ENCODE results near the gene UBE2E2. TPM values are rescaled to one million over a fixed set of nuclear protein-coding genes. Genes with fewer than 3 reads are reported as not detected.

The UBE2E2 gene
- total RNA-seq, 1 donor from 2014 or later = 55.8 TPM

DNA sequence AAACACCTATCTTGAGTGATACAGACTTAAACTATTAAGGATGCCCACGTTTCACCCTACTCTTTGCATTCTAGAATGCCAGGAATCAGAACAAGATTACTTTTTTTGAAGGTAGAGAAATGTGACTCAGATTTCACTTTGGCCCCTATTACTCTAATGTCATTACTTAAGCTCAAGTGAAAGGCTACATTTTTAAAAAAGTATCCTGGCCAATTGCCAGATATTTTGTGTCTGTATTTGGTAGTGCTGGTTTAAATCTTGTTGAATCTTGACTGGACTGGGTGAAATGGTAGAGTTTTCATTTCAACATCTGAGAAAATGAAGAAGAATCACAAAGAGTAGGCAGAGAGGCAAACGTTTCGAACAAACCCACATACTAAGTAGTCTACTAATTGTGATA is 384.4 kb downstream of the UBE2E2 start:
- Mint-ChIP-seq H3K27me3 (no peaks in the 10 kb centered on the region), H3K9me3 (peaks cover 4% of the 10 kb centered on the region), H3K4me3 (no peak overlapping the region), H3K36me3 (no peaks in the 10 kb centered on the region), H3K27ac (no peak overlapping the region), H3K4me1 (ENCODE audit: unreplicated experiment) (peaks cover 26% of the 10 kb centered on the region)
- TF ChIP-seq, protein P1, sequence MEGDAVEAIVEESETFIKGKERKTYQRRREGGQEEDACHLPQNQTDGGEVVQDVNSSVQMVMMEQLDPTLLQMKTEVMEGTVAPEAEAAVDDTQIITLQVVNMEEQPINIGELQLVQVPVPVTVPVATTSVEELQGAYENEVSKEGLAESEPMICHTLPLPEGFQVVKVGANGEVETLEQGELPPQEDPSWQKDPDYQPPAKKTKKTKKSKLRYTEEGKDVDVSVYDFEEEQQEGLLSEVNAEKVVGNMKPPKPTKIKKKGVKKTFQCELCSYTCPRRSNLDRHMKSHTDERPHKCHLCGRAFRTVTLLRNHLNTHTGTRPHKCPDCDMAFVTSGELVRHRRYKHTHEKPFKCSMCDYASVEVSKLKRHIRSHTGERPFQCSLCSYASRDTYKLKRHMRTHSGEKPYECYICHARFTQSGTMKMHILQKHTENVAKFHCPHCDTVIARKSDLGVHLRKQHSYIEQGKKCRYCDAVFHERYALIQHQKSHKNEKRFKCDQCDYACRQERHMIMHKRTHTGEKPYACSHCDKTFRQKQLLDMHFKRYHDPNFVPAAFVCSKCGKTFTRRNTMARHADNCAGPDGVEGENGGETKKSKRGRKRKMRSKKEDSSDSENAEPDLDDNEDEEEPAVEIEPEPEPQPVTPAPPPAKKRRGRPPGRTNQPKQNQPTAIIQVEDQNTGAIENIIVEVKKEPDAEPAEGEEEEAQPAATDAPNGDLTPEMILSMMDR (conservative IDR thresholded peaks at IDR 0.05) = no peak
- DNase-seq (ENCODE audit: extremely low spot score, unreplicated experiment) = no peak

DNA sequence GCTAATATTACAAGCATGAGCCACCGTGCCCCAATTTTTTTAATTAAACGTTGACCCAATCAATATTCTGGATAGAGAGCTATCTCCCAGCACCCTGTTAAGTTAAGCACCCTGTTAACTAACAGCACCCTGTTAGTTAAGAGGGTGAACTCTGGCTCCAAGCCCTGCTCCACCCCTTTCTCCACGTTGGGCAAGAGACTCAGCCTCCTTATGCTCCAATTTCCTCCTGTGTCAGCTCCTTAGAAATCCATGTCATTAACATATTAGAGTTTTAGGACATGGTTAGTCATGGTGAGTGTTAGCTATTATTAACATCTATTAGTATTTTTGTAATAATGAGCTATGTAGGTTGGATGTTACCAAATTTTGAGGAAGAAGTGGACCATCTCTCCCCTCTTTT is 385.4 kb downstream of the UBE2E2 start:
- Mint-ChIP-seq H3K4me3 (no peak overlapping the region), H3K4me1 (ENCODE audit: unreplicated experiment) (peaks cover 28% of the 10 kb centered on the region), H3K27me3 (no peaks in the 10 kb centered on the region), H3K36me3 (no peaks in the 10 kb centered on the region), H3K27ac (no peak overlapping the region), H3K9me3 (no peaks in the 10 kb centered on the region)
- DNase-seq (ENCODE audit: extremely low spot score, unreplicated experiment) = no peak
- TF ChIP-seq, protein P1 (conservative IDR thresholded peaks at IDR 0.05) = no peak

DNA sequence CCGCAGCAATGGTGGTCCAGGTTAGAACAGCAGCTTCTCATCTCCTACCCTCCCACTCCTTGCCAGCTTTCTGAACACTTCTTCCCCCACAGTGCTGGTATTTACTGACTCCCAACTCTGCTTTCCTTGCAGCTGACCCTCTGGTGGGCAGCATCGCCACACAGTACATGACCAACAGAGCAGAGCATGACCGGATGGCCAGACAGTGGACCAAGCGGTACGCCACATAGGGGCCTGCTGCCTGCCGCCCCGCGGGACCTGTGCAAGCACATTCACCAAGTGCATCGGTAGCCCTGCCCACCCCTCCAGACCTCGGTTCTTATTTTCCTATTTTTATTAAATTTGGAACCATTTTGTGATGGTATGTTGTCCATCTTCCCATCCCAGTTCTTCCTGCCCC is 386.5 kb downstream of the UBE2E2 start:
- DNase-seq (ENCODE audit: extremely low spot score, unreplicated experiment) = no peak
- TF ChIP-seq, protein P1 (conservative IDR thresholded peaks at IDR 0.05) = no peak
- Mint-ChIP-seq H3K27ac (no peak overlapping the region), H3K27me3 (no peaks in the 10 kb centered on the region), H3K36me3 (no peaks in the 10 kb centered on the region), H3K4me1 (ENCODE audit: unreplicated experiment) (peaks cover 31% of the 10 kb centered on the region), H3K4me3 (no peak overlapping the region), H3K9me3 (no peaks in the 10 kb centered on the region)

DNA sequence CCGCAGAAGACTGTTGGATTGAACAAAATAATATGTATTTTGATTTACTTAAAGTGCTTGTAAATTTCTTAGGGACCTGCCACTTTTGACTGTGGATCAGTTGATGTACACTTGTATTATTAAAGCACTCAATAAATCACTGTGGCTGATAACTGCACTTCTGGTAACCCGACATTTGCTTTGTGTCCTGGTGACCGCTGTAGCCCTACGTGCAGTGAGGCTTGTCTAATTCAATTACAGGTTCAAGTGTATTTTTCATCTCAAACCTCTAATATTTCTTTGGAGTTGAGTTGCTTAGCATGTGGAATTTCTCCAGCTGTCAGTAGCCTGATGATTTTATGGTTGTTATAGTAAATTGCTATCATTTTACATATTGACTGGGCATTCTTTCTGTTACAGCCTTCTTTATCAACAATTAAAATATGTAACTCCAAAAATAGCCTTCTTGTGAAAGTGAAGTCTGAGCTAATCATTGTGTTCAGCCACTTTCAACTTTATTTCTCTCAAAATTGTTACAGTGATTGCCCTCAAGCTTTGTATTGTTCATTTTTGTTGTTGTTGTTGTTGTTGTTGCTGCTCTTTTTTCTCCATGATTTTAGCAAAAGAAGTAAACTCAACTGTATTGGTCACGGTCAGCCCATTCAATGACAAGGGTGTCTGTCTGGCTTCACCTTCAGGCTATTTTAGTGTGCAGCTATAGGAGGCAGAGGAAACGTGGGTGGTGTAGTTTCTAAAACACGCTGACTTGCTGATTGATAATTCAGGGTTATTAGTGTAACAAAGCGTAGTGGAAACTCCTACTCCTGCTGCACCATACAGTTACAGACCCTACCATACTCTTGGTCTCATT is 387.5 kb downstream of the UBE2E2 start:
- no peak for DNase-seq (ENCODE audit: extremely low spot score, unreplicated experiment)
- no peaks in the 10 kb centered on the region for H3K9me3 Mint-ChIP-seq
- TF ChIP-seq, protein P1 (conservative IDR thresholded peaks at IDR 0.05) = no peak
- no peaks in the 10 kb centered on the region for H3K36me3 Mint-ChIP-seq
- no peaks in the 10 kb centered on the region for H3K27me3 Mint-ChIP-seq
- no peak overlapping the region for H3K27ac Mint-ChIP-seq
- peaks cover 42% of the 10 kb centered on the region for H3K4me1 Mint-ChIP-seq (ENCODE audit: unreplicated experiment)
- no peak overlapping the region for H3K4me3 Mint-ChIP-seq

DNA sequence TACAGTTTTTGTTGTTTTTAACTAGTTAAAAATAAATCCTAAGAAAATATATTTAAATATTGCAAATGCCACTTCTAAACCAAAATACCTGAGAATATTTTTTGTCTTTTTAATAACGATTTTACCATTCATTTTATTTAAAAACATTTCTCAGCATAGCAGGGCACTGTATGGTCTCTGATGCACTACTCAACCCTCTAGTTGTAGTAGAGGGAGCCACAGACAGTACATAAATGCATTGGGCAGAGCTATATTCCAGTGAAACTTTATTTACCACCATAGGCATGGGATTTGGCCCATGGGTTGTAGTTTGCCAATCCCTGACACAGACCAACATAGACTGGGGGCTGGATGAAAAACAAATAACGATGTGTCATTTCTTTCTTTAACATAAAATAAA is 388.2 kb downstream of the UBE2E2 start:
- H3K9me3 Mint-ChIP-seq = peaks cover 1% of the 10 kb centered on the region
- H3K36me3 Mint-ChIP-seq = peaks cover 2% of the 10 kb centered on the region
- no peak overlapping the region for H3K4me3 Mint-ChIP-seq
- H3K27ac Mint-ChIP-seq = no peak overlapping the region
- no peaks in the 10 kb centered on the region for H3K27me3 Mint-ChIP-seq
- TF ChIP-seq, protein P1 (conservative IDR thresholded peaks at IDR 0.05) = no peak
- H3K4me1 Mint-ChIP-seq (ENCODE audit: unreplicated experiment) = peaks cover 45% of the 10 kb centered on the region
- no peak for DNase-seq (ENCODE audit: extremely low spot score, unreplicated experiment)
